ENCODE results near the gene TMEM175.

DNA sequence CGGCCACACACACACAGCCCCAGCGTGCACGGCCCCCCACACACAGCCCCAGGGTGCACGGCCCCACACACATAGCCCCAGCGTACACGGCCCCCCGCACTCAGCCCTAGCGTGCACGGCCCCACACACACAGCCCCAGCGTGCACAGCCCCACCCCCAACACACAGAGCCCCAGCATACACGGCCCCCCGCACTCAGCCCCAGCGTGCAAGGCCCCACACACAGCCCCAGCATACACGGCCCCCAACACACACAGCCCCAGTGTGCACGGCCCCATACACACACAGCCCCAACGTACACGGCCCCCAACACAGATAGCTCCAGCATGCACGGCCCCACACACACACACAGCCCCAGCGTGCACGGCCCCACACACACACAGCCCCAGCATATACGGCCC lies 17.7 kb upstream of the TMEM175 start:
- TF ChIP-seq POLR2AphosphoS5 (IDR thresholded peaks at IDR 0.05; ENCODE audit: low read depth, low read length) (no peak), POLR2A (IDR thresholded peaks at IDR 0.05; ENCODE audit: low read depth, low read length) (no peak), SPI1 (IDR thresholded peaks at IDR 0.05; ENCODE audit: low read depth, low read length) (no peak)
